Neural progenitor cell (in vitro differentiated cells): Measurements from ENCODE around the gene ATP5F1E. TPM values are rescaled to one million over a fixed set of nuclear protein-coding genes. Genes with fewer than 3 reads are reported as not detected.
A peak's percentile ranks its signal among the peaks of the same experiment; 100 is the strongest.
"Not testable (repeated sequence)": the region's sequence is repeated elsewhere in the genome, so short reads cannot be mapped to it uniquely, and the experiment has no call there.

Source experiments
- DNase-seq: peaks from one replicate; pipeline ENCODE4 v3.0.0-alpha.2; 2016; ENCODE audit warnings: low spot score
- H2AFZ ChIP-seq: fragments of 200-600 bp; sonication (generic); replicated peaks from 2 replicates; pipeline ENCODE4 v1.6.1; 2016; ENCODE audit warnings: antibody characterized with exemption
- H3F3A ChIP-seq: fragments of 200-600 bp; sonication (generic); 2 replicates; pipeline ENCODE4 v1.6.1; 2016; ENCODE audit warnings: antibody characterized with exemption, low read depth
- H3K27ac ChIP-seq: fragments of 200-600 bp; sonication (generic); 2 replicates; pipeline ENCODE4 v1.5.1; 2016; ENCODE audit warnings: mild to moderate bottlenecking
- H3K27me3 ChIP-seq: fragments of 200-600 bp; sonication (generic); 2 replicates; pipeline ENCODE4 v1.6.1; 2016; ENCODE audit warnings: mild to moderate bottlenecking, moderate library complexity
- H3K36me3 ChIP-seq: fragments of 200-600 bp; sonication (generic); 2 replicates; pipeline ENCODE4 v1.5.1; 2016
- H3K4me1 ChIP-seq: fragments of 200-600 bp; sonication (generic); 2 replicates; pipeline ENCODE4 v1.6.1; 2016; ENCODE audit warnings: mixed run types
- H3K4me2 ChIP-seq: fragments of 200-600 bp; sonication (generic); 2 replicates; pipeline ENCODE4 v1.6.1; 2016
- H3K4me3 ChIP-seq: fragments of 200-600 bp; sonication (generic); 2 replicates; pipeline ENCODE4 v1.5.1; 2016
- H3K79me2 ChIP-seq: fragments of 200-600 bp; sonication (generic); 2 replicates; pipeline ENCODE4 v1.6.1; 2016; ENCODE audit warnings: low read depth
- H3K9ac ChIP-seq: fragments of 200-600 bp; sonication (generic); 2 replicates; pipeline ENCODE4 v1.6.1; 2016
- H3K9me3 ChIP-seq: fragments of 200-600 bp; sonication (generic); 2 replicates; pipeline ENCODE4 v1.5.1; 2016; ENCODE audit warnings: low read depth
- H4K20me1 ChIP-seq: fragments of 200-600 bp; sonication (generic); 2 replicates; pipeline ENCODE4 v1.6.1; 2016; ENCODE audit warnings: low read depth
- H3K27ac Mint-ChIP-seq: 3 replicates; pipeline ENCODE4 v1.8.0; 2021; ENCODE audit warnings: mixed read lengths
- H3K27me3 Mint-ChIP-seq: 2 replicates; pipeline ENCODE4 v1.8.0; 2022; ENCODE audit warnings: low read depth, mild to moderate bottlenecking, inconsistent platforms, moderate library complexity, mixed read lengths; ENCODE audit not compliant: insufficient read depth
- H3K36me3 Mint-ChIP-seq: 3 replicates; pipeline ENCODE4 v1.8.0; 2021; ENCODE audit warnings: mixed read lengths
- H3K4me1 Mint-ChIP-seq: 3 replicates; pipeline ENCODE4 v1.8.0; 2021; ENCODE audit warnings: mixed read lengths
- H3K4me3 Mint-ChIP-seq: 3 replicates; pipeline ENCODE4 v1.8.0; 2021; ENCODE audit warnings: mild to moderate bottlenecking, moderate library complexity, mixed read lengths
- H3K9me3 Mint-ChIP-seq: 3 replicates; pipeline ENCODE4 v1.8.0; 2020; ENCODE audit warnings: mixed read lengths
- CTCF ChIP-seq: fragments of 200-600 bp; sonication (generic); IDR thresholded peaks from 2 replicates; pipeline ENCODE4 v1.5.1; 2017; ENCODE audit warnings: antibody characterized with exemption, mild to moderate bottlenecking
- EZH2 ChIP-seq: fragments of 200-600 bp; sonication (generic); IDR thresholded peaks from 2 replicates; pipeline ENCODE4 v1.6.1; 2017; ENCODE audit warnings: antibody characterized with exemption, mild to moderate bottlenecking, moderate library complexity
- EZH2phosphoT487 ChIP-seq: fragments of 200-600 bp; sonication (generic); IDR thresholded peaks from 2 replicates; pipeline ENCODE4 v1.6.1; 2017; ENCODE audit warnings: antibody characterized with exemption
- total RNA-seq: library from RNA; depleted of rRNA; stranded (reverse); fragments of >200 nt; gene quantifications from 2 replicates; pipeline ENCODE4 v1.2.3, GENCODE V29; 2015; ENCODE audit warnings: low replicate concordance

Gene ATP5F1E
- total RNA-seq, 1 donor from 2014 or later = 29.7 TPM

- TF ChIP-seq EZH2phosphoT487 (no peak), EZH2 (no peak), CTCF (no peak)
- H3K4me1 Mint-ChIP-seq = peaks cover 23% of the 10 kb centered on the region
- no peak overlapping the region for H3K4me3 Mint-ChIP-seq
- no peak overlapping the region for H3K9ac ChIP-seq
- H3K9me3 ChIP-seq = no peaks in the 10 kb centered on the region
- no peaks in the 10 kb centered on the region for H3K79me2 ChIP-seq
- H3K4me1 ChIP-seq = peaks cover 7% of the 10 kb centered on the region
- no peak overlapping the region for H3K27ac Mint-ChIP-seq
- H3F3A ChIP-seq = no peaks in the 10 kb centered on the region
- no peak for DNase-seq
- no peak overlapping the region for H3K4me3 ChIP-seq
- no peaks in the 10 kb centered on the region for H4K20me1 ChIP-seq
- H3K36me3 Mint-ChIP-seq = peaks cover 3% of the 10 kb centered on the region
- no peaks in the 10 kb centered on the region for H3K27me3 ChIP-seq
- peaks cover 4% of the 10 kb centered on the region for H3K27me3 Mint-ChIP-seq
- no peak overlapping the region for H2AFZ ChIP-seq
- no peaks in the 10 kb centered on the region for H3K36me3 ChIP-seq
- no peak overlapping the region for H3K27ac ChIP-seq
- H3K9me3 Mint-ChIP-seq = no peaks in the 10 kb centered on the region
- no peak overlapping the region for H3K4me2 ChIP-seq
Observed at GRCh38 chr20:59014680-59015389, 17.3 kb downstream of the ATP5F1E start.

GRCh38 chr20:59013959-59014608 lies 18.1 kb downstream of the ATP5F1E start:
- H3K9me3 ChIP-seq = no peaks in the 10 kb centered on the region
- H3K27me3 Mint-ChIP-seq = peaks cover 4% of the 10 kb centered on the region
- peaks cover 24% of the 10 kb centered on the region for H3K4me1 Mint-ChIP-seq
- H3K4me2 ChIP-seq = no peak overlapping the region
- no peak overlapping the region for H3K27ac ChIP-seq
- no peak overlapping the region for H3K9ac ChIP-seq
- H3K4me3 Mint-ChIP-seq = no peak overlapping the region
- DNase-seq = no peak
- H3K4me3 ChIP-seq = no peak overlapping the region
- H3K4me1 ChIP-seq = peaks cover 7% of the 10 kb centered on the region
- H3K36me3 ChIP-seq = no peaks in the 10 kb centered on the region
- H3K9me3 Mint-ChIP-seq = no peaks in the 10 kb centered on the region
- no peaks in the 10 kb centered on the region for H3F3A ChIP-seq
- H2AFZ ChIP-seq = no peak overlapping the region
- TF ChIP-seq EZH2phosphoT487 = no peak
- no peak for TF ChIP-seq EZH2
- TF ChIP-seq CTCF = no peak
- no peak overlapping the region for H3K27ac Mint-ChIP-seq
- H3K27me3 ChIP-seq = no peaks in the 10 kb centered on the region
- no peaks in the 10 kb centered on the region for H3K79me2 ChIP-seq
- H3K36me3 Mint-ChIP-seq = peaks cover 3% of the 10 kb centered on the region
- H4K20me1 ChIP-seq = no peaks in the 10 kb centered on the region

- peaks cover 7% of the 10 kb centered on the region for H3K4me1 ChIP-seq
- Mint-ChIP-seq H3K4me1 (peaks cover 24% of the 10 kb centered on the region), H3K36me3 (no peaks in the 10 kb centered on the region)
Observed at GRCh38 chr20:59013031-59013951, 18.8 kb downstream of the ATP5F1E start.

GRCh38 chr20:59011874-59012157 lies 20.3 kb downstream of the ATP5F1E start:
- not testable (repeated sequence) for H3K9ac ChIP-seq, H3K27ac Mint-ChIP-seq, H3K4me1 ChIP-seq, H3K4me3 ChIP-seq, H3K27me3 Mint-ChIP-seq, H3K79me2 ChIP-seq, H4K20me1 ChIP-seq, H3K4me3 Mint-ChIP-seq, H2AFZ ChIP-seq, H3K36me3 ChIP-seq, H3K4me2 ChIP-seq, H3F3A ChIP-seq, DNase-seq, H3K9me3 Mint-ChIP-seq, H3K36me3 Mint-ChIP-seq, H3K27ac ChIP-seq, H3K9me3 ChIP-seq
- H3K4me1 Mint-ChIP-seq = peaks cover 26% of the 10 kb centered on the region
- peaks cover 11% of the 10 kb centered on the region for H3K27me3 ChIP-seq

More at GRCh38 chr20:59013031-59013951, 18.8 kb downstream of the ATP5F1E start:
- Histone ChIP-seq H3K27me3 (peaks cover under 1% of the 10 kb centered on the region), H3K79me2 (no peaks in the 10 kb centered on the region), H3K4me2 (no peak overlapping the region), H2AFZ (no peak overlapping the region), H4K20me1 (no peaks in the 10 kb centered on the region), H3K9me3 (no peaks in the 10 kb centered on the region), H3K27ac (no peak overlapping the region), H3F3A (no peaks in the 10 kb centered on the region), H3K36me3 (no peaks in the 10 kb centered on the region), H3K4me3 (no peak overlapping the region), H3K9ac (no peak overlapping the region)
- peaks cover 4% of the 10 kb centered on the region for H3K27me3 Mint-ChIP-seq
- no peak overlapping the region for H3K4me3 Mint-ChIP-seq
- no peaks in the 10 kb centered on the region for H3K9me3 Mint-ChIP-seq
- DNase-seq = no peak
- TF ChIP-seq EZH2 (no peak), CTCF (no peak)
- H3K27ac Mint-ChIP-seq = peak overlapping the region; percentile 3
